ENCODE data around the gene CHSY3.

The CHSY3 gene

GRCh38 chr5:130166839-130167490 lies 262.7 kb downstream of the CHSY3 start:
- TF ChIP-seq REST (IDR thresholded peaks at IDR 0.05; ENCODE audit: low read depth) (no peak), TEAD4 (IDR thresholded peaks at IDR 0.05) (no peak), EP300 (IDR thresholded peaks at IDR 0.05; ENCODE audit: borderline replicate concordance) (no peak), CREB1 (IDR thresholded peaks at IDR 0.05; ENCODE audit: low read depth) (no peak), TAF1 (IDR thresholded peaks at IDR 0.05; ENCODE audit: low read depth) (no peak), MAX (IDR thresholded peaks at IDR 0.05) (no peak), EGR1 (IDR thresholded peaks at IDR 0.05) (no peak), ZBTB7A (IDR thresholded peaks at IDR 0.05; ENCODE audit: low read depth) (no peak), CEBPB (IDR thresholded peaks at IDR 0.05) (no peak), YY1 (IDR thresholded peaks at IDR 0.05; ENCODE audit: low read depth) (no peak), RAD21 (IDR thresholded peaks at IDR 0.05; ENCODE audit: low read depth) (no peak)

GRCh38 chr5:130168211-130168610 lies 263.9 kb downstream of the CHSY3 start:
- no peak for TF ChIP-seq REST (IDR thresholded peaks at IDR 0.05; ENCODE audit: low read depth)

- no peak for TF ChIP-seq TCF12 (IDR thresholded peaks at IDR 0.05; ENCODE audit: low read depth)
- no peak for TF ChIP-seq FOXM1 (IDR thresholded peaks at IDR 0.05; ENCODE audit: borderline replicate concordance, low read depth)
- TF ChIP-seq EP300 (IDR thresholded peaks at IDR 0.05; ENCODE audit: borderline replicate concordance), result no peak
- no peak for TF ChIP-seq TAF1 (IDR thresholded peaks at IDR 0.05; ENCODE audit: low read depth)
Measured at GRCh38 chr5:130171699-130172098, 267.4 kb downstream of the CHSY3 start.

- no peak for TF ChIP-seq FOXM1 (IDR thresholded peaks at IDR 0.05; ENCODE audit: borderline replicate concordance, low read depth)
- TF ChIP-seq MAX (IDR thresholded peaks at IDR 0.05), result no peak
- no peak for TF ChIP-seq REST (IDR thresholded peaks at IDR 0.05; ENCODE audit: low read depth)
- no peak for TF ChIP-seq YY1 (IDR thresholded peaks at IDR 0.05; ENCODE audit: low read depth)
- TF ChIP-seq ZBTB7A (IDR thresholded peaks at IDR 0.05; ENCODE audit: low read depth), result no peak
- no peak for TF ChIP-seq TEAD4 (IDR thresholded peaks at IDR 0.05)
- TF ChIP-seq USF1 (IDR thresholded peaks at IDR 0.05), result no peak
- TF ChIP-seq CREB1 (IDR thresholded peaks at IDR 0.05; ENCODE audit: low read depth), result no peak
- no peak for TF ChIP-seq TAF1 (IDR thresholded peaks at IDR 0.05; ENCODE audit: low read depth)
- TF ChIP-seq RAD21 (IDR thresholded peaks at IDR 0.05; ENCODE audit: low read depth), result no peak
- no peak for TF ChIP-seq EP300 (IDR thresholded peaks at IDR 0.05; ENCODE audit: borderline replicate concordance)
- no peak for TF ChIP-seq TCF12 (IDR thresholded peaks at IDR 0.05; ENCODE audit: low read depth)
- no peak for TF ChIP-seq CEBPB (IDR thresholded peaks at IDR 0.05)
Measured at GRCh38 chr5:130183115-130183514, 278.9 kb downstream of the CHSY3 start.

GRCh38 chr5:130189961-130190360 lies 285.7 kb downstream of the CHSY3 start:
- TF ChIP-seq CREB1 (IDR thresholded peaks at IDR 0.05; ENCODE audit: low read depth) (no peak), YY1 (IDR thresholded peaks at IDR 0.05; ENCODE audit: low read depth) (no peak), TCF12 (IDR thresholded peaks at IDR 0.05; ENCODE audit: low read depth) (no peak), EGR1 (IDR thresholded peaks at IDR 0.05) (no peak), CEBPB (IDR thresholded peaks at IDR 0.05) (no peak), RAD21 (IDR thresholded peaks at IDR 0.05; ENCODE audit: low read depth) (no peak), USF1 (IDR thresholded peaks at IDR 0.05) (no peak), ZBTB7A (IDR thresholded peaks at IDR 0.05; ENCODE audit: low read depth) (no peak), NFIC (IDR thresholded peaks at IDR 0.05) (no peak), EP300 (IDR thresholded peaks at IDR 0.05; ENCODE audit: borderline replicate concordance) (no peak), TEAD4 (IDR thresholded peaks at IDR 0.05) (no peak), REST (IDR thresholded peaks at IDR 0.05; ENCODE audit: low read depth) (no peak), FOXM1 (IDR thresholded peaks at IDR 0.05; ENCODE audit: borderline replicate concordance, low read depth) (no peak)

All from Ishikawa (cell line).